Astrocyte of the cerebellum (primary cell): ENCODE results near the gene ASIC2.

Source experiments
- DNase-seq: peaks from one replicate; pipeline ENCODE4 v3.0.0-alpha.2; 2011; ENCODE audit warnings: low read depth
- H3K4me3 ChIP-seq: 2 replicates; pipeline ENCODE4 v1.5.1; 2011; ENCODE audit warnings: mild to moderate bottlenecking, low read depth, low read length, moderate library complexity
- CTCF ChIP-seq: IDR thresholded peaks from 2 replicates; pipeline ENCODE4 v1.5.1; 2012; ENCODE audit warnings: low read length, low read depth, moderate library complexity, mild to moderate bottlenecking; ENCODE audit errors: missing control alignments
- in situ Hi-C: cut with HindIII; loops from 2 replicates; pipeline ENCODE4 v1.10.0; 2017; ENCODE audit warnings: low sequenced_read_pairs

ASIC2 gene

GRCh38 chr17:33135691-33136090, 157.4 kb downstream of the ASIC2 start:
- no peak for TF ChIP-seq CTCF
- H3K4me3 ChIP-seq = no peak overlapping the region
- DNase-seq = no peak
- in situ Hi-C loops = no loop called here

- in situ Hi-C loops = no loop called here
- DNase-seq = no peak
- no peak for TF ChIP-seq CTCF
- H3K4me3 ChIP-seq = no peak overlapping the region
Observed at GRCh38 chr17:33131620-33132019, 161.5 kb downstream of the ASIC2 start.

- TF ChIP-seq CTCF = no peak
- DNase-seq = no peak
- H3K4me3 ChIP-seq = no peak overlapping the region
- in situ Hi-C loops = no loop called here
Observed at GRCh38 chr17:33127706-33128105, 165.4 kb downstream of the ASIC2 start.

GRCh38 chr17:33126086-33126485, 167.0 kb downstream of the ASIC2 start:
- H3K4me3 ChIP-seq = no peak overlapping the region
- no peak for DNase-seq
- no peak for TF ChIP-seq CTCF
- in situ Hi-C loops = no loop called here

- in situ Hi-C loops = no loop called here
- no peak overlapping the region for H3K4me3 ChIP-seq
- no peak for TF ChIP-seq CTCF
- no peak for DNase-seq
Observed at GRCh38 chr17:33125552-33125950, 167.5 kb downstream of the ASIC2 start.

- no peak overlapping the region for H3K4me3 ChIP-seq
- no peak for TF ChIP-seq CTCF
- no peak for DNase-seq
- in situ Hi-C loops = no loop called here
Observed at GRCh38 chr17:33124871-33125551, 168.1 kb downstream of the ASIC2 start.
